Activated CD8-positive, alpha-beta memory T cell treated with anti-CD3 and anti-CD28 coated beads for 4 hours (primary cell): ENCODE results near the gene ATF4.

ENCODE experiments used
- DNase-seq, 2 donors: peaks; one replicate each; pipeline ENCODE4 v3.0.0-alpha.2; 2020; ENCODE audit warnings: low read depth in 2 of 2

The ATF4 gene

DNA sequence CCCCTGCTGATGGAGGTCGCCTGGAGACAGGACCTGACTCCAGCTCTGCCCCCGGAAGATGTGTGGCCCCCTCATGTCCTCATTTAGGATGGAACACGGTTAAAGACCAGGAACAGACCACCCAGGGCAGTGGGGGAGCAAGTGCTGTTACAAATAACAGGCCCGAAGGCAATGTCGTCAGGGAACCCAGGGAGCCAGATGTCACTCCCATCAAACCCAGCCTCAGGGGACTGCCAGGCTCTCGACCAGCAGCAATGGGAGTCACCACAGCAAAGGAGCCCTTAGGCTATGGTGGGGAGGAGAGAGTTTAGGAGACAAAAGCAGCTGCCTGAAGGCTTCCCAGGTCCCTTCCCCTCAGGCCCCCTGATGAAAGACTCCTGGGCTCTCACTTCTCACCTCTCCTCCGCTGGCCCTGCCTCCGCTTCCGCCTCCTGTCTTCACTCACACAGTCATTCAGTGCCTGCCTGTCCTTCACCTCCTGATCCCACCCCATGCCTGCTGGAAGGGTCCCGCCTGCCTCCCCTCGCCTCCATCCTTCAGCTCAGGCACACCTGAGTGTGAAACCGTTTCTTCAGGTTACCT is 7.8 kb downstream of the ATF4 start:
- DNase-seq, result no peak

DNA sequence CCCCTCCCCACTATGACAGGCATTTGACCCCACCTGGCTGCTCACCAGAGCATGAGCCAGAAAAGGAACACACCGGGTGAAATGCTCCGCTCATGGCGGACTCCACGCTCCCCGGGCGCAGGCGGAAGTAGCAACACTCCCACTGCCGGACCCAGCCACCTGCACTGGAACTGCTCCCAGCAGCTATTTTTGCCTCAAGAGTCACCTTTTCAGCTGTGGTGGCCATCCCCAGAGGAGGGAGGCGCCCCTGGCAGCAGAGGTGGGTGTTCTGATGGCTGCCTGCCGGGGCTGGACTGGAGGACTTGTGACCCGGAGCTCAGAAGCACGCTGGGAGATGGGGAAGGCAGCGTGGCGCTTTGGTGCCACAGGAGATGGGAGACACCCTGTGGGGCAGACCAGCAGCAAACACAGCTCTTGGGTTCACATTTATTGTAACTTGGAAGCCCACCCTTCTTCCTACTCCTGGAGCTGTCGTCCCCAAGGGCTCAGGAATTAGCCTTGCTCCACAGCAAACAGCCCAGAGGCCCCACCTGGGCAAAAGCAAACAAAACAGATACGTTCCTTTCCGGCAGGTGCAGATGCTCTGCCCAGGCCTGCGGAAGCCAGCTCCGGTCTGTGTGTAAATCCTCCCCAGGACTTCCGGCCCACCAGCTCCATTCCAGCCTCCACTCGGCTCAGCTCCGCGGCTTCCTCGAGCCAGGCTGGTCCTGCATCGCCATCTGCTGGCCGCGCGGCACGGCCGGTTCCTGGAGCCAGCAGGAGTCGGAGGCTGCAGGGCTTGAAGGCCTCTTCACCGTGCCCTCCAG is 8.5 kb downstream of the ATF4 start:
- DNase-seq, result peak; percentile 72 to 78

DNA sequence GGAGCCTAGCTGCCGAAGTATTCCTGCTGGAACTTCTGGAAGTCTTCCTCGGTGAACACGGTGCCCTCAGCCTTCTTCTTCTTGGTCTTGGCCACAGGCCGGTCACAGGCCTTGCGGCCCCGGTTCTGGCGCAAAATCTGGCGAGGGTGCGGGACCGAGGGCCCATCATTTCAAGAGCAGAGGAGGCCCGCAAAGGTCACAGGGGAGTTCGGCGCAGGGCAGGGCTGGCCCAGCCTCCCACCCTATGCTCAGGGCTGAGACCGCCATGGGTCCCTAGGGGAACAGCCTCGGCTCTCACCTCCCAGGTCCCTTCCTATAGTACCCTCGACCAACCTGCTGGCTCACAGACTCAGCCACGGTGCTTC is 9.1 kb downstream of the ATF4 start:
- DNase-seq, result no peak

DNA sequence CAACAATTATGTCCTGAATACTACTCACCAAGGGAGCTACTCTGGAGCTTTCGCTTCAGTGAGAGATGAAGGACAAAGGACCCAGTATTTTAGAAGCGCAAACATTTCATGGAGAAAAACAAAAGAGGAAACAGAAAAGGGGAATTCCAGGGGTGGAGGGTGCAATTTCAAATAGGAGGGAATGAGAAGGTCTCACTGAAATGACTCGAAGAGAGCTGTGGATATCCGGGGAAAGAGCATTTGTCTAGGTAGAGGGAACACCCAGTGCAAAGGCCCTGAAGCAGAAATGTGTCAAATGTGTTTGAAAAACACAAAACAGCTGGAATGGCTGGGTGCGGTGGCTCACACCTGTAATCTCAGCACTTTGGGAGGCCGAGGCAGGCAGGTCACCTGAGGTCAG is 9.8 kb downstream of the ATF4 start:
- DNase-seq, result no peak

DNA sequence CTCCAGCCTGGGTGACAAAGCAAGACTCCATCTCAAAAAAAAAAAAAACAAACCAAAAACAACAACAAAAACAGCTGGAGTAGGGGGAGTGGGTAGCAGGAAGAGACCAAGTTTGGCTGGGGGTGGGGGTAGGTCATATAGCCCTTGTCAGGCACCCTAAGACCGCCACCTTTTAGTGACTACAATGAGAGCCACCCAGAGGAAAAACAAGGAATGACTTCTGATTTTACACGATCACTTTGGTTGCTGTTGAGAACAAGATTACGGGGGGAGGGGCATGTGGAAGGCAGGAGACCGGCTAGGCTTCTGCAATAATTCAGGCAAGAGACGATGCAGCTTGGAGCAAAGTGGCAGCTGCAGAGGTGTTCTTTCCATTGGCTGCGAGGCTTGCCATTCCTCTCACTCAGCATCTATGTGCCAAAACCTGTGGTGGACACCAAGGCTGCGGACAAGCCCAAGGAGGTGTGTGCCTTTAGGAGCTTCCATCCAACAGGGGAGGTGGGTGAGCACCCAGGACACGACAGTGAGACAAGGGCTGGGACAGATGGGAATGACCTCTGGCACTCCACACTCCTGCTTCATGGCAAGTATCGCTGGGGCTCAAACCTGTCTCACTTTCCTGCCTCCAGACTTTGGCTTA is 10.4 kb downstream of the ATF4 start:
- DNase-seq, result no peak

DNA sequence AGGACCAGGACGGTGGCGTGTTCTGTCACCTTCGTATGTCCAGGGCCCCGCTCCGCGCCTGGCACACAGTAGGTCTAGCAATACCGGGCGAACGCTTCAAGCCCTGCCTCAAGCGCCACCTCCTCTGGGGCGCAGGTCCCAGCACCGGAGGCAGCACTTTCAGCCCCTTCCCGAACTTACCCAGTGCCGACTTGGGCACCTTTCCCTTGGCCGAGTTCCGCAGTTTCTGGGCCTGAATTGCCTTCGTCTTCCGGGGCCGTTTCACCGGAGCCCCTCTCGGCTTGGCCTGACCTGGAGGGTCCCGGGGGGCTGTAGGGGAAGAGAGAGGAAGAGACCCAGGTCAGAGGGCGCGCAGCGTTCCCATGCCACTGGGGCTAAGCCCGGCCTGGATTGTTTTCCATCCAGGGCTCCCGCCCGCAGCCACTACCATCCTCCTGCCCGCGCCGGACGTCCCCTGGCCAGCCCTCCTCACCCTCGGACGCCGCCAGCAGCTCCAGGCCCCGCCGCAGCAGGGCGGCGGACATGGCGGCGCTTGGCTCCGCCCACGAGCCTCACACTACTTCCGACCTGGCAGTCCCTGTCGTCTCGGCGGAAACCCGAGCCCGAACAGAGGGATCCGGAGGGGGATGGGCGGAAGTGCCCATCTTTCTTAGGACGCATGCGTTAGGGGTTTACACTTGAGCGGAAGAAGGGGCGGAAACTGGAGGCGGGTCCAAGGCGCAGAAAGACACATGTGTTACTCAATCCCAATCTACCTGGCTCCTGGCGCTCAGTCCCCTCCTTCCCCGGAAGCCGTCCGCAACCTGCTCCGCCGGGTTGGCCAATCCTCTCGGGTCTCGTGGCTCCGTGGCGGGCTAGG is 12.1 kb downstream of the ATF4 start, which contains the start of gene RPS19BP1:
TSS of gene RPS19BP1 (minus strand) at position 534 of the 859 bp plus-strand sequence. CDS start at position 524, 10 bp downstream.
- DNase-seq, result peak; percentile 98 to 99

DNA sequence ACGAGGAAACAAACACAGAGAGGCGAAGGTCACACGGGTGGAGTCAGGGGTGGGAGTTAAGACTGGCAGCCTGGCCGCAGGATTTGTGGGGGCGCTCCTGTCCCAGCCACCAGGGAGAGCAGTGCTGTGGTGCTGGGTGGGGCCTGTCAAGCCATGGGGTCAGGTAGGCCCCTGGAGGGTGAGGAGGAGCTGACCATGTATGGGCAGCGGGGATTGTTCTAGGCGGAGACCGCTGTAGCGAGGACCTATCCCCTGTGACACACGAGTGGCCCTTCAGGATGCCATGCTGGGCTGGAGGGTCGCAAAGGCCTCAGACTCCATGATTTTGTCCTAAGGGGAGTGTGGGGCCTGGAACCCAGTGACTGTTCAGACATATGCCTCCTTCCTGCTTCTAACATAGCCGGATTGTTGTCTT is 13.7 kb downstream of the ATF4 start:
- DNase-seq, result no peak

DNA sequence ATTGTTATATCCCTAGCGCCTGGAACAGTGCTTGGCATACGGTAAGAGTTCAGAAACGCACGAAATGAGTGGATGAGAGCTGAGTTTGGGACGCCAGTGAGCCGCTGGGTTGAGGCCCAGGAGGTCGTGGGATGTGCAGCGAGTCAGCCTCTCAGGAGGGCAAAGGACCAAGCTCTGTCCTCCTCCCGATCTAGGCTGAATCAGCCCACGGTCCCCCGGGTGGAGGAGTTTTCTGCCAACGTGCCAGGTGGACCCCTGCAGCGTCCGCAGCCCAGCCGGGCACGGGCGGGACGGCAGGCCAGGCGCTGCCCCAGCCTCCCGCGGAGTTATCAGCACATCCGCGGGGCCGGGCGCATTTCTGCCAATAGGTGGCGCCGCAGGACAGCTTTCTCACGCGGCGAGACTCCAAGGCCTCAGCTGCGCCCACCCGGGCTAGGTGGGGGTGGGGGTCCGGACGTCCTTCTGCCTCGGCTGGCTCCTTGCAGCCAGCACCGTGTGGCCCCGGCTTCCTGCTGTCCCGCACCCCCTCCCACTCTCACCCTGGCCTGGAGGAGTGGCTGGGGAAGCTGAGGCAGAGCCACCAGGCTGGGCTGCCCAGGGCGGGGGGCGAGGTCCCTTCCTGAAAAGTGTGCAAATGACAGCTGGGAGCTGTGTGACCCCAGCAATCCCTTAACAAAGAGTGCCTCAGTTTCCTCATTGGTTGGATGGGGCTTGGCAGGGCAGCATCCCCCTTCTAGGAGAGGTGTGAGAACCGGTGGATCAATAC is 14.4 kb downstream of the ATF4 start:
- DNase-seq, result peak; percentile 57

DNA sequence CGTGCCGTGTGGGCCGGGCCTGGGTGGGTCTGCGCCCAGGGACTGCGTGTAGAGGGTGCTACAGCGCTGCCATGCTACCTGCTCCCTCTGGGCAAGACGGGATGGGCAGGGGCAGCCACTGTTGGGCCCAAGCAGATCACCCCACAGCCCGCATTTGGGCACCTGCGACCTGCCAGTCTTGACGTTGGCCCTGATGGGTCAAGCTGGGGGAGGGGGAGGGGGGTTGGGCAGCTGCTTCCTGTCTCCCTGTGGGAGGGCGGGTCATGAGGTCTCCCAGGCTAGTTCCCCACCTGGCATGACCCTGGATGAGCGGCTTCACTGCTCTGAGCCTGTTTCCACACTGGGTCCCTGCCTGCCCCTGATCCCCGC is 15.0 kb downstream of the ATF4 start:
- no peak for DNase-seq

DNA sequence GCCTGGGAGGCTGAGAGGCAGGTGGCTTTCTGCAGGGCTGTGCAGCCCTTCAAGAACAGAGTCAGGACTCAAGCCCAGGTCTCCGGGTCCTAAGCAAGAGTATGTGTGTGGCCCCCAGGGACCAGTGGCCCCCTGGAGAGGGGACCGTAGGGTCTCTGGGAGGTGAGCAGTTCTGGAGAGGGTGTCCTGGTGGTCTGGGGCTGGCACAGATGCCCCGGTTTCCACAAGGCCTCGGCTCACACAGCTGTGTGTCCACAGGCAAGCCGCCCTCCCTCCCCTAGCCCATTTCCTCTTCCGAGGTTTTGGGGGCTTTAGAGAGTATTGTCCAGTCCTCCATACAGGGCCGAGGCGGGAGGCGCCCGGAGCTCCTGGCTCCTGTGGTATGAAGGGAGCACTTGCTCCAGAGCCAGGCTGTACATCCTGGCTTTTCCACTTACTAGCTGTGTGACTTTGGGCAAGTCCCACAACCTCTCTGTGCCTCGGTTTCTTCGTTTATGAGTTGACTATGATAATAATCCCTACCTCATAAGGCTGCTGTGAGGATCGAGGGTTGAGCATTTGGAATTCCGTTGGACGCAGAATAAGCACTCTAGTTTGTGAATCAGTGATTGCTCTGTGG is 15.6 kb downstream of the ATF4 start:
- no peak for DNase-seq

DNA sequence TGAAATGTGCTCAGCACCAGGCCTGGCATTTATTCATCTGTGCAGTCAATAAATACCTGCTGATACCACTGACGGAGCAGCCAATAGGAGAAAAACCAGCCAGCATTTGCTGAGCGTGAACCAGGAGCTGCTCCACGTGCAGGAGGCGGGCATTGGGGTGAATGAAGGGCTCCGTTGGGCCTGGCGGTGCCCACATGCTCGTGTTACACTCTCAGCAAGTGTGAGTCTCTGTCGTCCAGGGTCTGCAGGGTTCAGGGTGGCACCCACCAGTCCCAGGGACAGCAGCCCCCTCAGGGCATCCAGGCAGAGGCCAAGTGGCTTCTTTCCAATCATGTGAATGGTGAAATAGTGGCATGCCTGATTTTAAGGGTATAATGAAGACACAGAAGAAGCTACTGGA is 16.3 kb downstream of the ATF4 start:
- no peak for DNase-seq

DNA sequence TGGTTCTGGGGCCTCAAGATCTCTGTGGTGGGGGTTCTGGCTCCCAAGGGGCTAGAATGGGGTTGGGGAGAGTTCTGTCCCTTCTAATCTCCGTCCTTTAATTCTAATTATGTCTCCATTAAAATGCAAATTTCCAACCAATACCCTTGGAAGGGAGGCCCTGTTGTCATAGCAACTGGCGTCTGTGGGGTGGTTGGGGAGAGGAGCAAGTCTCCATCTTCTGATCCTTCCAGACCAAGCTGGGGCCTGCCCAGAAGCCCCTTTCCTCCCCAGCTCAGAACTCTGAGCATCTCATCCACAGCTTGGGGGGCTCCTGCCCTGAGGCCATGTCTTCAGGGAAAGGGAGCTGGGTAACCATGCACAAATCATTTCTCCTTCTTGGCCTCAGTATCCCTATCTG is 17.6 kb downstream of the ATF4 start:
- DNase-seq, result no peak

DNA sequence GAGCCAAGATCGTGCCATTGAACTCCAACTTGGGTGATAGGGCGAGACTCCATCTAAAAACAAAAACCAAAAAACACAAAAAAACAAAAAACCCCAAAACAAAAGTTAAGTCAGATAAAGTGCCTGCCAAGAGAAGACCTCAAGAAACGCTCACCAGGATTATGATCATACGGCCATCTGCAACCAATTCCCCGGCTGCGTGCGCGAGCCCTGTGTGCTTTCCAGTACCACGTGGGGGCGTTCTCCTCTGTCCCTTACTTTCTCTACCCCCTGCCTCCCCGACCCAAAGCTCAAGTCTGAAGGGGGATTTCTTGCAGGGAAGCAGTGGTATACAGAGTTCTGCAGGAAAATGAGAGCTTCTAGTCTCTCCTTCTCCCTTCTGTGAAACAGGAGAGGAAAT is 22.7 kb downstream of the ATF4 start:
- no peak for DNase-seq

DNA sequence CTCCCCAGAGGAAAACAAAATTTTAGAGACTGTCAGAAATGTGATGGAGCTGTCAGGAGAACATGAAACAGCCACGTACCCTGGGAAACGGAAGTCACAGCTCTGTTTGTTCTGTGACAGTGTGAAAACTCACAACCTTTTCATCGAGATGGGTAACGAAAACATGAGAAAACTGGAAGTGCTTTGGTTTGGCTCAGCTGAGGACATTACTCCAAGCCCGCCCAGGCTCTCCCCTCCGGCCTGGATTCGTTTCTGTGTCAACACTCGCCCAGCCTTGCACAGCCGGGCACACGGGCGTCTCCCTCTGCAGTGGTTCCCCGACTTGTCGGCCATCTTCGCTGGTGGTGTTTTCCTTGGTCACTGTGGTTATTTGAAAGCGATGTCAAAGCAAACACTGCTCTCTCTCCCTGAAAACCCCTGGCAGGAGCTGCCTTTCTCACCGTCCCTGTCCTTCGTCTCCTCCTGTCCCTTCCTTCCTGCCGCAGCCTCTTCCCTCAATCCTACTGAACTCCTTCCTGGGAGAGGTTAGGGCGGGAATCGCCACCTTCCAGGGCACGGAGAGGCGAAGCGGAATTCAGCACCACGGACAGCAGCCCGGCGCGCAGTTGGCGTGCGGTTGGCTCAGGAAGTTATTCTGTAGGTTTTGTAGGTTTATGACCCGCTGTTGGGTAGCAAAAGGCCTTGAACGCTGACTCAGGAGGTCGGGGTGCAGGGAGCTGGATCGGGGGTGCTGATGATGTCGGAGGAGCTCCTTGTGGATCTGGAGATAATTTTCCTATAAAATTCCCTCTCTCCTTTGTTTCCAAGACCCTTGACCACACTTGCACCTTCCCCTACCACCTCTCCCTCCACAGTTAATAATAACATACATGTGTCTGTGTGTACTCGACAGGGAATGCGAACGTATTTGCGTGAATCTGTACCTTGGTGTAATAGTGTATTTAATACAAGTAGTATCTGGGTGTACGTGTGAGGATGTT is 25.3 kb downstream of the ATF4 start:
- peak in 1 of 2 donors; percentile 36 for DNase-seq

DNA sequence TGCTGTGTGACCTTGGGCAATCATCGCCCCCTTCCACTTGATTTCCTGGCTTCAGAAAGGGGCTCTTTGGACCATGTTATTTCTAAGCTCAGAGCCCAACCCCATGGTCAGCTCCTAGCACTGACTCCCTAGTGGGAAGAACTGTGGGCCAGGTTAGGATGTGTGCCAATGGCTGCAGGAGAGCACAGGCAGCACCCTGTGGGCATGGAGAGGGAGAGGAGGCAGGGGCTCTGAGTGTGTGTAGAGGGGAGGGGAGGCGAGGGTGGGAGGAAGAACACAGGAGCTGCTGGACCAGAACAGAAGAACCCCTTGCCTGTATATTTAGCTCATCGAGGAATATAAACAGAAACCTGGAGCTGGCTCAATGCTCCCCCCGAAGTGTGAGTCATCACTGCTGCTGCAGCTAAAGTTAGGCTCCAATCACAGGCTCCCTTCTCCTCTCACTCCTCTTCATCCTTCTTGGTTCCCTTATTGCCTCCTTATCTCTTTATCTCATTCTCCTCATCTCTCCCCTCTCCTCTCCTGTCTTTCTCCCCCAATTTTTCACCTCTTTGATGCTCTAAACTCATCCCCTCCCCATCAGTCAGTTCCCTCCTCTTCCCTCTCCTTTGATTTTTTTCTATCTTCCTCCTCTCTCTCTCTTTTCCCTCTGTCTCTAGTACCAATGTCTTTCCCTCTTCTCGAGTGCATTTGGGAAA is 26.7 kb downstream of the ATF4 start:
- no peak for DNase-seq

DNA sequence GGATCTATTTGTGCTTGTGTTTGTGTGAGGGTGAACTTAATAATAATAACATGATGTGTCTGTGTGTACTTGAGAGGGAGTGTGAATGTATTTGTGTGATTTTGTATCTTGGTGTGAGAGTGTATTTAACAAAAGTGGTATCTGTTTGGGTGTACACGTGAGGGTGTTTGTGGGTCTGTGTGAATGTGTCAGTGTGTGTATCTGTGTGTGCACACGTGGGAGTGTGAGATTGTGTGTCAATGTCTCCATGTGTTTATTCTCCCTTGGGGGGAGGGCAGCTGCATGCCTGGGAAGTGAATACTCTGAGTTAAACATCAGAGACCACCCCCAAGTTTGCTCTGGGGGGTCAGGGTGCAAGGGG is 27.2 kb downstream of the ATF4 start:
- no peak for DNase-seq

DNA sequence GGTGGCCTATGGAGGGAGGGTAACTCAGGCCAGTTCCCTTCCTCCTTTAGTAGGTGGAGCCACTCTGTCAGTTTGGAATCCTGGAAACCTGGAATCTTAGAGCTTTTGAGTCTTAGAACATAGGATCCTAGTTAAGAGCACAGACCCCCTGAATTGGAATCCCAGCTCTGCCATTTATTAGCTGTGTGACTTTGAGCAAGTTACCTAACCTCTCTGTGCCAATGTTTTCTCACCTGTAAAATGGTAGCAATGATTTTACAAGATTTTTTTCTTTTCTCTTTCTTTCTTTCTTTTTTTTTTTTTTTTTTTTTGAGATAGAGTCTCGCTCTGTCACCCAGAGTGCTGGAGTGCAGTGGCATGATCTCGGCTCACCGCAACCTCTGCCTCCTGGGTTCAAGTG is 33.1 kb downstream of the ATF4 start:
- no peak for DNase-seq

DNA sequence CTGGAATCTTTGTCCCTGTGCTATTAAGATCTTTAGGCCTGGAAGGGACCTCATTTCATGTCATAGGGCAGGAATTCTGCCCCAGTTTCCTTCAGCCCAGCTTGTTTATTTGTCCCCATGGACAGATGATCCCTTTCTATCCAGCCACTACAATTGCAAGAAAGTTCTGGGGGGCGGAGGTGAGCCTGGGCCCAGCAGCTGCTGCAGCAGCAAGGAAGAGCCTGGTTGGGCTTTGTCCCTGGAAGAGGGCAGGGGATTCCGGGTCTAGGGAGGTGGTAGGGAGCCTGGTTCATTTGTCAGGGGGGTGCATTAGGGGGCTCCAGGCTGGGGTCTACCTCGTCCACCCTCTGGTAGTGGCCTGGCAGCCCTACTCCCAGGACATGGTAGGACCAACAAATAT is 33.8 kb downstream of the ATF4 start:
- no peak for DNase-seq
